Stimulated activated CD4-positive, alpha-beta T cell treated with anti-CD3 and anti-CD28 coated beads, Interleukin-15, amount 100 ng/mL, for 24 hours (primary cell): ENCODE data around the gene BDKRB1.

ENCODE experiments used
- DNase-seq: peaks from one replicate; pipeline ENCODE4 v3.0.0-alpha.2; 2020

BDKRB1 gene

GRCh38 chr14:96263347-96264199 is 7.6 kb downstream of the BDKRB1 start:
- no peak for DNase-seq

GRCh38 chr14:96264200-96264553 is 8.2 kb downstream of the BDKRB1 start:
- DNase-seq = no peak

DNA sequence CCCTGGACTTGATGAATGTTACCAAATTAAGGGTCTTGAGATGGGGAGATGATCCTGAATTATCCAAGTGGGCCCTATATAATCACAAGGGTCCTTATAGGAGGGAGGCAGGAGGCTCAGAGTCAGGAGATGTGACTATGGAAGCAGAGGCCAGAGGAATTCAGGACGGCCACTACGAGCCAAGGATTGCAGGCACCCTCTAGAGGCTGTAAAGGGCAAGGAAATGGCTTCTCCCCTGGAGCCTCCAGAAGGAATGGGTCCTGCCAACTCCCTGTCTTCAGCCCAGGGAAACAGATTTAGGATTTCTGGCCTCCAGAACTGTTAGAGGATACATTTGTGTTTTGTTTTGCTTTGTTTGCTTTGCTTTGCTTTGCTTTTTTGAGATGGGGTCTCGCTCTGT is 8.8 kb downstream of the BDKRB1 start:
- no peak for DNase-seq

- no peak for DNase-seq
Measured at GRCh38 chr14:96265383-96266095, 9.5 kb downstream of the BDKRB1 start.

- DNase-seq = no peak
Measured at GRCh38 chr14:96267336-96267735, 11.3 kb downstream of the BDKRB1 start.

GRCh38 chr14:96267916-96268315 is 11.9 kb downstream of the BDKRB1 start:
- DNase-seq = no peak

DNA sequence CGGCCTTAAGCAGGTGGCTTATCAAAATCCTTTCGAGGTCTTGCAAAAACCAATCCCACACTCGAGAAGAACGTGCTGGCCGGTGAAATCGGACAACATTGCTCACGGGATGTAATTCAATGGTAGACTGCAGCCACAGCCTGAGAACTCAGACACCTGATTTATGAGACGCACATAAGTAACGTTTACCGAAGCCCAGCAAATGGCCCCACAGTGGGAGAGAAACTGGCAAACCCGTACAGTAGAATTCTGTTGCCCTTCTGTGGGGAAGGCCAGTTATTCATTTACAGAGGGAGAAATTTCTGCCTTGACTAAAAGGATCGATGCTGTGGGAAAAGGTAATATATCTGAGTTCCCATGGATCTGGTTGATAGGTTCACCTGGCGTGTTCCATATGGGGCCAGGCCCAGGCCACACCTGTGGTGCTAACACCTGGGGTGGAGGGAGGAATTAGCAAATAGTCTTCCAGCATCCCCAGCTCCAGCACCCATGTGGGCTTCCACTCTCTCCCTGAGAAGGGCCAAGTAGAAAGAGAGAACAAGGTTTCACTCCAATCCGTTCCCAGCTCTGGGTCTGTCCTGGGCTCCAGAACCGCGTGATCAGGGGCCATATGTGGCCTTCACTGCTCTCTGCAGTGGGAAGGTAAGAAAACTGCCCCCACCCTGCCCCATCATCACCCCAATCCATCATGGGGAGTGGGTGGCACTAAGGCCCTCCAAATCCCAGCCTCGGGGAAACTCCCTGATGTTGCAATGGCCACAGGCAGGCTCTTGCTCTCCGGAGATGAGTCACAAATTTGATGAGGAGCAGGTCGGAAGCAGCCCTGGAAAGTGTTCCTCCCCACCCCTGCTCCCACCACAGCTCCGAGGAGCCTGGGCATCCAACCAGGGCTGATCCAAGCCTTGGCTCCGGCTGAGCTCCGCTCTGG is 12.7 kb downstream of the BDKRB1 start:
- DNase-seq = no peak

- DNase-seq = no peak
Measured at GRCh38 chr14:96269359-96269710, 13.3 kb downstream of the BDKRB1 start.

GRCh38 chr14:96270565-96271420 is 14.8 kb downstream of the BDKRB1 start:
- no peak for DNase-seq

DNA sequence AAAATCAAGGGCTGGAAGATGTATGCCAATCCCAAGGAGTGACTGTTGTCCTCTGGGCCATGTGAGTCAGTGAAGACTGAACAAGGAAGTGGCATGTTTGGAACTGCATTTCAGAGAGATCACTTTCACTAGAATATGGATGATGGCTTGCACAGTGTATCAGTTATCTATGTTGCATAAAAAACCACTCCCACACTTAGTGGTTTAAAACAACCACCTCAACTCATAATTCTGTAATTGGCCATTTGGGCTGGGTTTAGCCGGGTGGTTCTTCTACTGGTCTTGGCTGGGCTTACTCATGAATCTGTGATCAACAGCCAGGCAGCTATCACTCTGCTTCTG is 15.4 kb downstream of the BDKRB1 start:
- no peak for DNase-seq

DNA sequence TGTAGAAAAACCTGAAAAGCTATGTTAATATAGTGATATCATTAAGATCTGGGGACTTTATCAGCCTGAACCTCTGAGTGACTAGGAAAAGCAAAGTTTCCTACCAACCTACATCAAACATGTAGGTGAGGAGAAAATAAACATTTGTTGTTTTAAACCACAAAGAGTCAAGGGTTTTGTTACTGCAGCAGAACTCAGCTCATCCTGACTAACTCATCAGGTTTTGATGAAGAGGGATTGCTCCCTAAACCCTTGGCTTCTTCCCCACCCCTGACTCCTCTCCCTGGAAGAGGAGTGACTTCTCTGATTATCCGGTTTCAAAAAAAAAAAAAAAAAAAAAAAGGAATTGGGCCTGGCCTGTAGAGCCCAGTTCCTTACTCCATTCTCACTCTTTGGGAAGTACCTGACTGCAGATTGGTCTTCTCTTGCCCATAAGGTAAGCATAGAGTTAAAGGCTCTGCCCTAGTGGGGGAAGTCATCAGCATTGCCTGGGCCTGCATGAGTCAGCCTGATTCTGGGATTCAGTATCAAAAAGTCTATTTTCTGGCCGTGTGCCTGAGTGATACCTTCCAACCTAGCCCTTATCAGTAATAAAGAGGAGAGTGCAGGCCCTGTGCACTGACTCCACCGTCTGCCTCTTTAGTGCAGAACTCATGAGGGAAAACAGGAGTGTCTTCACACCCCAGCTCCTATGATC is 16.9 kb downstream of the BDKRB1 start:
- no peak for DNase-seq

GRCh38 chr14:96273629-96274028 is 17.6 kb downstream of the BDKRB1 start:
- DNase-seq = no peak

DNA sequence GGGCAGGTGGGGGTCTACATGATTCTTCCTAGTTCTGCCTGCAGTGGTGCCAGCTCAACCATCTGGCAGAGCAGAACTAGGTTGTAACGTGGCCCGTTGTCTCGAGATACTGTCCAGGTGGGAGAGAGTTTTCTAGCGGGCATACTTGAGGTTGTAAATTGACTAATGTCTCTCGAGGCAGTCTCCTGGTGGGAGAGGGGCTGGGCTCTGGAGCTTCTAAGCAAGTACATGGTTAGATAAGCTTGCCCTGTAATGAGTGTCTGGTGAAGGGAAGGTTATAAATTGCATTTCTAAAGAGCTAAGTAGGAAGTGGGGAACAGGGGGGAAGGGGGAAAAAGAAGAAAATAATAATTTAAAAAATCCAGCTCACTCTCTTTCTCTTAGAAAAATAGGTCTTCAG is 18.1 kb downstream of the BDKRB1 start:
- DNase-seq = no peak

GRCh38 chr14:96274543-96274942 is 18.5 kb downstream of the BDKRB1 start:
- DNase-seq = no peak

GRCh38 chr14:96275177-96276112 is 19.4 kb downstream of the BDKRB1 start:
- peak; percentile 81 for DNase-seq

GRCh38 chr14:96277890-96278289 is 21.9 kb downstream of the BDKRB1 start:
- no peak for DNase-seq

DNA sequence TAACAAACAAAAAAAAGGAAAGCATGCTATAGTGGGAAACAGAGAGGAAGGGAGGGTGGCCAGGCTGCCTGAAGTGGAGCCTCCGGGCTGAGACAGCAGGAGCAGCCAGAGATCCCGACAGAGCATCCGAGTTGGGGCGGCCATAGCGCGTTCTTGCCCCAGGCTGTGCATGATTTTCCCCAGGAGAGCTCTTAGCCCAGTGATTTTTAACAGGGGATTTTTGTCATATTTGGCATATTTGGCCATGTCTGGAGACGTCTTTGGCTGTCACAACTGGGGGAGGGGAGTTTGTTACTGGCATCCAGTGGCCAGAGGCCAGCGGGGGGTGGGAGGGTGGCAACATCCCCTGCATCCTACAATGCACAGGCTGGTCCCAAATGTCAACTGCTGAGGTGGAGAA is 23.6 kb downstream of the BDKRB1 start:
- no peak for DNase-seq

GRCh38 chr14:96280104-96280503 is 24.1 kb downstream of the BDKRB1 start:
- no peak for DNase-seq

DNA sequence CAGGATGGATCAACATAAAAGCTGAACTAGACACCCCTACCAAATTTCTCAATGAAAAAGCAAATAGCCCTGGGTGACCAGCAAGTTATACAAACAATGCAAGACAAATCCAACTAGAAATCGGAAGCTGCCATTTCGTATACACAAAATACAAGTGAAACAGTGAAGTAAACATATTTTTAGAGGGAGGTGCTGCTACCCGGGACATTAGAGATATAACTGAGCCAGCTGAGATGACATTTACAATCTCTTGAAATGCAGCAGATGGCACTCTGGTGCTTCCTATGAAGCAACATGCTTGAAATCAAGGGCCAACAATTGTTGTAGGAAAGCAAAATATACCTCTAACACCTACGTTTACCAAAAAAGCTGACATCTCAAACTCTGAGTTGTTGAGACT is 25.5 kb downstream of the BDKRB1 start:
- DNase-seq = no peak

DNA sequence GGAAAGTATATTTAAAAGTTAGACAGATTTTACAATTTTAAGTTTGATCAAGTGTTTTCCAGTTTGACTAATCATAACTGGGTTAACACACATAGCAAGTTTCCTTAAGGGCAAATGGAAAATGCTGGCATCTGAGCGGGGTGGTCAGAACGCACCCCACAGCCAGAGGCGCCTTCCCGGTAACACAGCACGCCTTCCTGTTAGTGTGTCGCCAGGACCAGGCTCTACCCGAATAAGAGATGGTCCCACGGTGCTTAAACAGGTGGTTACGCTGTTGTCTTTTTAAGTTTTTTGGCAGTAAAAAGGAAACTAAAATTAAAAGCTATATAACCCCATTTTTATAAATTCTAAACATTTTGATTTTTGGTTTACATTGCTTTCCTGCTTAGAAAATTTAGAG is 28.0 kb downstream of the BDKRB1 start:
- DNase-seq = no peak

- no peak for DNase-seq
Measured at GRCh38 chr14:96284430-96284829, 28.4 kb downstream of the BDKRB1 start.
